Stimulated activated CD8-positive, alpha-beta memory T cell treated with anti-CD3 and anti-CD28 coated beads, Interleukin-4, amount 100 ng/mL, for 24 hours (primary cell): ENCODE results near the gene LSM3.

Source experiments
- DNase-seq: peaks from one replicate; pipeline ENCODE4 v3.0.0-alpha.2; 2020; ENCODE audit warnings: low read depth

The LSM3 gene

GRCh38 chr3:14241716-14242115 lies 63.1 kb downstream of the LSM3 start:
- no peak for DNase-seq

- DNase-seq: no peak
Measured at GRCh38 chr3:14242490-14243311, 64.1 kb downstream of the LSM3 start.

DNA sequence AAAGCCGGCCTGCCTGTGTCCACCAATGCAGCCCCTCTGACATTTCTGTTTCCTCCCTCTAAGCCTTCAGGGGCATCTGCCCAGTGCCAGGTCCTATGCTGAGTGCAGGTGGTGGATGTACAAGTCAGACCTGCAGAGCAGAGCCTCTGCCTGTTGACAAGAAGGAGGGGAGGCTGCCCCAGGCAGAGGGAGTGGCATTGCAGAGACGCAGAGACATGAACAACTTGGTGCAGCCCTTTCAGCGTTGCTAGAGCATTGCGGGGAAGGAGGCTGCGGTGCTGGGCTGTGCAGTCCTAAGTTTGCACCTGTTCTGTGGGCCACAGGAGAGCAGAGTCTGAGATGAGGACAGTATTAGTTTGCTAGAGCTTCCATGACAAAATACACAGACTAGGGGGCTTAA lies 65.2 kb downstream of the LSM3 start:
- DNase-seq: no peak

DNA sequence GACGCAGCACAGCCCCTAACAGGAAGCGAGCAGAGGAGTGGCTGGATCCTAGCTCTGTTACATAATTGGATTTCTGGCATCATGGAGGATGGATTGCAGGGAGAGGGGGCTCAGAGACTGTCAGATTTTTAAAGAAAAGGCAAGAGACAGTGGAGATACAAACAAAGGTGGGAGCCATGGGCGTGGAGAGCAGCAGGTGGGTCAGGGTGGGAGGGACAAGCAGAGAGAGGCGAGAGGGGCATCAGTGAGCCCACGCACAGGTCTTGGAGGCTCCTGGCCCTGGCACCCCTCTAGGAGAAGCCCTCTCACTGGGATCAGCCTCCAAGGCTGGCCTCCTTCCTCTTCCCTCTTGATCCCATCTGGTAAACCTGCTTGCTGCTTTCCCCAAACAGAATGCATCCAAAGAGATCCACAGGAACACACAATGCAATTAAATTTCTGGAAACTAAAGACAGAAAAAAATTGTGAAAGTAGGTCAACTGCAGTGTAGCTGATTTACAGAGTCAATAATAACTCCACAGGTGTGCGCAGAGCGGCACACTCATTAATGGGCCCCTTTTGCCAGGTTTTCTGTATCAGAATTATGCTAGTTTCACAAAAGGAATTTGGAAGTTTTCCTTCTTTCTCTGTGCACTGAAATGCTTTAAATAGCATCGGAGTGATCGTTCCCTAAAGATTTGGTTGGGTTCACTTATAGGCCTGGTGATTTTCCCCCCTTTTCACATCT lies 66.1 kb downstream of the LSM3 start:
- no peak for DNase-seq

DNA sequence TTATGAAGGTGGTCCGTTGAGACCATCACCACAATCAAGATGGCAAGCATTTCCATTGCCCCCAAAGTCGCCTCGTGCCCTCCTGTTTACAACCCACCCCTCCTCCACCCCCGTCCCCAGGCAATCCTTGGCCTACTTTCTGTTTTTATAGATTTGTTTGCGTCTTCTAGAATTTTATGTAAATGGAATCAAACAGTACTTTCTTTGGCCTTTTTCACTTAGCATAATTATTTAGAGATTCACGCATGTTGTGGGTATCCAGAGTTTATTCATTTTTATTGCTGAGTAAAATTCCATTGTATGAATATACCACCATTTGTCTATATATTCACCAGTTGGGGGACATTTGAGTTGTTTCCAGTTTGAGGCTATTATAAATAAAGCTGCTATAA lies 66.6 kb downstream of the LSM3 start:
- DNase-seq: no peak

- DNase-seq: no peak
Measured at GRCh38 chr3:14245822-14246221, 67.2 kb downstream of the LSM3 start.

GRCh38 chr3:14246414-14246813 lies 67.8 kb downstream of the LSM3 start:
- DNase-seq: no peak

DNA sequence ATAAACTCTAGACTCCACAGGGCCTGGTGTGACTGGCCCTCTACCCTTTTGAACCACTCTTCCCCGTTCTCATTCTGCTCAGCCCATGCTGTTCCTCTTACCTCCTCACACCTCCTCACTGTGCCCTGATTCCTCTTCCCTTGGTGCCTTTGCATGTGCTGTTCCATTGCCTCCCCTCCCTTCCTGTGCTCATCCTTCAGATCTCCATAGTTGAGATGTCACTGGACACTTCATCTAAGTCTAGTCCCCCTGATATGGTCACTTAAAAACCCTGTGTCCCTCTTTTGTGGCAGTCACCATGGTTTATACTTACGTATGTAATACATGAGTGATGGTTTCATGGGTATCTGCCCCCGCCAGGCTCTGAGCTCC lies 69.8 kb downstream of the LSM3 start:
- DNase-seq: no peak

DNA sequence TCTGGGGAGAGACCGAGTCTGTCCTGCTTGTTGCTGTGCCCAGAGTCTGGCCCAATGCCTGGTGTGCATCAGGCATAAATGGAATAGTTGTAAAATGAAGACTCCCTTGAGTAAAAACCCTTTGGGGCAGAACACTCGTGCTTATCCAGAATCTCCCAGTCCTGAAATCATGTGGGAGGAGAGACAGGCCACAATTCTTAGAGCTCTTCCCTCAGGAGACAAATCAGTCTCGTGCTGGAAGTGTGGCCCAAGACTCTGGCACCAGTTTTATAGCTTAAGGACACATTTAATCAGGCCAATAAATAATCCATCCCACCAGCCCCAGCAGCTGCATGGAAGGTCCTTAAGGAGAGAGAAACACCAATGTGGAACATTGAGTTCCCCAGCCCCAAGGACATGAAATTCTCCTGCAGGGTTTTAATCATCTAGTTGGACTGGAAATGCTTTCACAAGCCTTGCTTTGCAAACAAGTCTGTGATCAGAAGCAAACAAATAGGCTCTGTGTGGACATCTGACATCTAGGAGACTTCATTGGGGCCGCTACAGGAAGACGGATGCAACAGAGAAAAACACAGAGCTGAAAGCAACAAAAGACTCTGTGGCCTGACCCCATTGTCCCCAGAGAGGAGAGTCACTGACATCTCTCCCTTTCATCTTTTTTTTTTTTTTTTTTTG lies 70.4 kb downstream of the LSM3 start:
- no peak for DNase-seq
